ENCODE data around the gene HEATR1. TPM values are rescaled to one million over a fixed set of nuclear protein-coding genes. Genes with fewer than 3 reads are reported as not detected.

HEATR1 gene
- total and polyA plus RNA-seq, 4 donors = 4.2 to 37.5 (median 19.6) TPM

- no peak overlapping the region for H3K4me3 ChIP-seq
- no peaks in the 10 kb centered on the region for H3K9me3 ChIP-seq (ENCODE audit: control insufficient read depth in 4 of 4, insufficient read depth in 3 of 4, low read length in 3 of 4)
- no peak overlapping the region for H3K9ac ChIP-seq (ENCODE audit: insufficient read depth in 1 of 2, low read length in 2 of 2)
- DNase-seq = no peak
- H3K27ac ChIP-seq (ENCODE audit: low read depth in 1 of 2, low read length in 1 of 2) = no peak overlapping the region
- no peak for ATAC-seq (ENCODE audit: insufficient read depth, low FRiP score)
- no peaks in the 10 kb centered on the region for H3K4me1 ChIP-seq (ENCODE audit: control insufficient read depth in 5 of 5, insufficient read depth in 5 of 5, low read length in 5 of 5)
- no peaks in the 10 kb centered on the region for H3K27me3 ChIP-seq (ENCODE audit: control insufficient read depth in 3 of 3, insufficient read depth in 3 of 3, low read length in 2 of 3)
- H3K36me3 ChIP-seq (ENCODE audit: control insufficient read depth in 4 of 4, insufficient read depth in 4 of 4, low read length in 4 of 4) = peaks cover 29 to 60% (median 45%) of the 10 kb centered on the region in 4 donors
- WGBS, 2 donors = 95 to 96% methylated on average over 7 of the region's 7 CpGs
- no peak for TF ChIP-seq CTCF (IDR thresholded peaks at IDR 0.05; ENCODE audit: control extremely low read depth, extremely low read depth)
These were observed 44.0 kb downstream of the HEATR1 start for GRCh38 chr1:236560213-236560771.

- 98 to 99% methylated on average over 3 of the region's 3 CpGs for WGBS, 2 donors
- no peak for DNase-seq
- ATAC-seq (ENCODE audit: insufficient read depth, low FRiP score) = no peak
These were observed 45.5 kb downstream of the HEATR1 start for GRCh38 chr1:236558846-236559245.

GRCh38 chr1:236558081-236558480 is 46.2 kb downstream of the HEATR1 start:
- no peaks in the 10 kb centered on the region for H3K9me3 ChIP-seq (ENCODE audit: control insufficient read depth in 4 of 4, insufficient read depth in 3 of 4, low read length in 3 of 4)
- no peak for DNase-seq
- no peak overlapping the region for H3K9ac ChIP-seq (ENCODE audit: insufficient read depth in 1 of 2, low read length in 2 of 2)
- no peak for ATAC-seq (ENCODE audit: insufficient read depth, low FRiP score)
- no peak overlapping the region for H3K27ac ChIP-seq (ENCODE audit: low read depth in 1 of 2, low read length in 1 of 2)
- TF ChIP-seq CTCF (IDR thresholded peaks at IDR 0.05; ENCODE audit: control extremely low read depth, extremely low read depth) = no peak
- WGBS, 2 donors = 92 to 94% methylated on average over 9 of the region's 9 CpGs
- H3K4me1 ChIP-seq (ENCODE audit: control insufficient read depth in 5 of 5, insufficient read depth in 5 of 5, low read length in 5 of 5) = no peaks in the 10 kb centered on the region
- H3K36me3 ChIP-seq (ENCODE audit: control insufficient read depth in 4 of 4, insufficient read depth in 4 of 4, low read length in 4 of 4) = peaks cover 26 to 62% (median 46%) of the 10 kb centered on the region in 4 donors
- H3K27me3 ChIP-seq (ENCODE audit: control insufficient read depth in 3 of 3, insufficient read depth in 3 of 3, low read length in 2 of 3) = no peaks in the 10 kb centered on the region
- no peak overlapping the region for H3K4me3 ChIP-seq

More at GRCh38 chr1:236558846-236559245, 45.5 kb downstream of the HEATR1 start:
- Histone ChIP-seq H3K9ac (ENCODE audit: insufficient read depth in 1 of 2, low read length in 2 of 2) (no peak overlapping the region), H3K4me1 (ENCODE audit: control insufficient read depth in 5 of 5, insufficient read depth in 5 of 5, low read length in 5 of 5) (no peaks in the 10 kb centered on the region), H3K27me3 (ENCODE audit: control insufficient read depth in 3 of 3, insufficient read depth in 3 of 3, low read length in 2 of 3) (no peaks in the 10 kb centered on the region), H3K9me3 (ENCODE audit: control insufficient read depth in 4 of 4, insufficient read depth in 3 of 4, low read length in 3 of 4) (no peaks in the 10 kb centered on the region), H3K4me3 (no peak overlapping the region), H3K36me3 (ENCODE audit: control insufficient read depth in 4 of 4, insufficient read depth in 4 of 4, low read length in 4 of 4) (peaks cover 26 to 58% (median 43%) of the 10 kb centered on the region in 4 donors), H3K27ac (ENCODE audit: low read depth in 1 of 2, low read length in 1 of 2) (no peak overlapping the region)
- TF ChIP-seq CTCF (IDR thresholded peaks at IDR 0.05; ENCODE audit: control extremely low read depth, extremely low read depth) = no peak

GRCh38 chr1:236556606-236557005 is 47.7 kb downstream of the HEATR1 start:
- 89 to 96% methylated on average over 7 of the region's 7 CpGs for WGBS, 2 donors
- no peak for TF ChIP-seq CTCF (IDR thresholded peaks at IDR 0.05; ENCODE audit: control extremely low read depth, extremely low read depth)
- Histone ChIP-seq H3K27me3 (ENCODE audit: control insufficient read depth in 3 of 3, insufficient read depth in 3 of 3, low read length in 2 of 3) (no peaks in the 10 kb centered on the region), H3K4me3 (no peak overlapping the region), H3K9me3 (ENCODE audit: control insufficient read depth in 4 of 4, insufficient read depth in 3 of 4, low read length in 3 of 4) (no peaks in the 10 kb centered on the region), H3K4me1 (ENCODE audit: control insufficient read depth in 5 of 5, insufficient read depth in 5 of 5, low read length in 5 of 5) (no peaks in the 10 kb centered on the region), H3K36me3 (ENCODE audit: control insufficient read depth in 4 of 4, insufficient read depth in 4 of 4, low read length in 4 of 4) (peaks cover 30 to 58% (median 50%) of the 10 kb centered on the region in 4 donors), H3K9ac (ENCODE audit: insufficient read depth in 1 of 2, low read length in 2 of 2) (no peak overlapping the region), H3K27ac (ENCODE audit: low read depth in 1 of 2, low read length in 1 of 2) (no peak overlapping the region)
- DNase-seq (no peak), ATAC-seq (ENCODE audit: insufficient read depth, low FRiP score) (no peak)
